Keratinocyte (primary cell): ENCODE results near the gene CTSA.

Experiments used
- EZH2 ChIP-seq: IDR thresholded peaks from one replicate; pipeline ENCODE4 v1.6.1; 2012; ENCODE audit warnings: inconsistent platforms, mild to moderate bottlenecking, low read length, moderate library complexity
- TF ChIP-seq, protein P1 (sequence below), 3 experiments: IDR thresholded peaks in 1 of 3; conservative IDR thresholded peaks in 1 of 3; optimal IDR thresholded peaks in 1 of 3; 2 replicates in 2 of 3; 3 replicates in 1 of 3; pipeline versions ENCODE3 to v1.5.1; 2011; ENCODE audit warnings: low read length in 3 of 3, mild to moderate bottlenecking in 3 of 3, moderate library complexity in 2 of 3, control low read depth in 1 of 3, inconsistent platforms in 1 of 3; ENCODE audit not compliant: insufficient read depth in 2 of 3; ENCODE audit errors: extremely low read depth in 1 of 3

DNA sequence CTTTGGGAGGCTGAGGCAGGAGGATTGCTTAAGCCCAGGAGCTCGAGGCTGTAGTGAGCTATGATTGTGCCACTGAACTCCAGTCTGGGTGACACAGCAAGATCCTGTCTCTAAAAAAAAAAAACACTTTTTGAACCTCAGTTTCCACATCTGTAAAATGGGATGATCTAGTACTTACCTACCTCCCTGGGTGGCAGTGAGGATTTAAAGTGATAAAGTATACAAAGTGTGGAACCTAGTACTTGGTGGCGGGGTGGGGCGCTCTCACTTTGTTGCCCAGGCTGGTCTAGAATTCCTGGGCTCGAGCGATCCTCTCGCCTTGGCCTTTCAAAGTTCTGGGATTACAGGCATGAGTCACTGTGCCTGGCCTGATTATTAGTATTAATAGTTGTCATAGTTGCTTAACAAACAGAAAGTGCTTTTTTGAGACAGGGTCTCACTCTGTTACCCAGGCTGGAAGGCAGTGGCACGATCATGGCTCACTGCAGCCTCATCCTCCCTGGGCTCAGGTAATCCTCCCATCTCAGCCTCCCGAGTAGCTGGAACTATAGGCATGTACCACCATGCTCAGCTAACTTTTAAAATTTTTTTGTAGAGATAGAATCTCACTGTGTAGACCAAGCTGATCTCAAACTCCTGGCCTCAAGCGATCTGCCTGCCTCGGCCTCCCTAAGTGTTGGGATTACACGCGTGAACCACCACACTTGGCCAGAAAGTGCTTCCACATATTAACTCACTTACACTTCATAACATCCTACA, 27.8 kb downstream of the CTSA start:
- no peak for TF ChIP-seq EZH2
- TF ChIP-seq, protein P1, sequence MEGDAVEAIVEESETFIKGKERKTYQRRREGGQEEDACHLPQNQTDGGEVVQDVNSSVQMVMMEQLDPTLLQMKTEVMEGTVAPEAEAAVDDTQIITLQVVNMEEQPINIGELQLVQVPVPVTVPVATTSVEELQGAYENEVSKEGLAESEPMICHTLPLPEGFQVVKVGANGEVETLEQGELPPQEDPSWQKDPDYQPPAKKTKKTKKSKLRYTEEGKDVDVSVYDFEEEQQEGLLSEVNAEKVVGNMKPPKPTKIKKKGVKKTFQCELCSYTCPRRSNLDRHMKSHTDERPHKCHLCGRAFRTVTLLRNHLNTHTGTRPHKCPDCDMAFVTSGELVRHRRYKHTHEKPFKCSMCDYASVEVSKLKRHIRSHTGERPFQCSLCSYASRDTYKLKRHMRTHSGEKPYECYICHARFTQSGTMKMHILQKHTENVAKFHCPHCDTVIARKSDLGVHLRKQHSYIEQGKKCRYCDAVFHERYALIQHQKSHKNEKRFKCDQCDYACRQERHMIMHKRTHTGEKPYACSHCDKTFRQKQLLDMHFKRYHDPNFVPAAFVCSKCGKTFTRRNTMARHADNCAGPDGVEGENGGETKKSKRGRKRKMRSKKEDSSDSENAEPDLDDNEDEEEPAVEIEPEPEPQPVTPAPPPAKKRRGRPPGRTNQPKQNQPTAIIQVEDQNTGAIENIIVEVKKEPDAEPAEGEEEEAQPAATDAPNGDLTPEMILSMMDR (optimal IDR thresholded peaks at IDR 0.05 in 1 of 3, IDR thresholded peaks at IDR 0.05 in 1 of 3, conservative IDR thresholded peaks at IDR 0.05 in 1 of 3; ENCODE audit: extremely low read depth in 1 of 3, insufficient read depth in 2 of 3, low read length in 3 of 3) = no peak
